NB4 (cell line): ENCODE data around the gene PSPC1.
"Not testable (repeated sequence)": the region's sequence is repeated elsewhere in the genome, so short reads cannot be mapped to it uniquely, and the experiment has no call there.

ENCODE experiments used
- DNase-seq: peaks from one replicate; pipeline ENCODE4 v3.0.0; 2010; ENCODE audit warnings: low read depth
- H3K4me3 ChIP-seq: one replicate; pipeline ENCODE4 v1.5.1; 2011; ENCODE audit warnings: mild to moderate bottlenecking, low read depth, low read length, moderate library complexity
- CTCF ChIP-seq: IDR thresholded peaks from one replicate; pipeline ENCODE4 v1.5.1; 2012; ENCODE audit warnings: low read depth, low read length
- MAX ChIP-seq: IDR thresholded peaks from 2 replicates; pipeline ENCODE4 v1.6.1; 2011; ENCODE audit warnings: low read depth, low read length
- MYC ChIP-seq: IDR thresholded peaks from 2 replicates; pipeline ENCODE4 v1.6.1; 2011; ENCODE audit warnings: low read depth, low read length
- POLR2A ChIP-seq: IDR thresholded peaks from 2 replicates; pipeline ENCODE4 v1.6.1; 2011; ENCODE audit warnings: mild to moderate bottlenecking; ENCODE audit not compliant: insufficient read length; ENCODE audit errors: extremely low read depth

Gene PSPC1

GRCh38 chr13:19782727-19783682 is at the start of gene PSPC1:
Gene PSPC1 (minus strand): TSS chr13:19782945. CDS start chr13:19782757, 188 bp downstream.
- DNase-seq, result peak; percentile 96
- TF ChIP-seq MAX (peak; percentile 82), POLR2A (peak; percentile 98), MYC (peak; percentile 83)
- H3K4me3 ChIP-seq, result peak within 1 kb of the TSS; percentile 90

- H3K4me3 ChIP-seq, result no peak overlapping the region
- TF ChIP-seq MAX, result no peak
- TF ChIP-seq POLR2A, result no peak
- TF ChIP-seq MYC, result no peak
- TF ChIP-seq CTCF, result no peak
- DNase-seq, result no peak
Measured at GRCh38 chr13:19822673-19823072, 39.9 kb upstream of the PSPC1 start.

- no peak for TF ChIP-seq MYC
- peak; percentile 84 for TF ChIP-seq CTCF
- TF ChIP-seq MAX, result no peak; the same call in 1 of the 2 replicates
- no peak for TF ChIP-seq POLR2A
- H3K4me3 ChIP-seq, result no peak overlapping the region
- DNase-seq, result peak; percentile 69
Measured at GRCh38 chr13:19818223-19818842, 35.6 kb upstream of the PSPC1 start.

GRCh38 chr13:19817510-19818158 is 34.9 kb upstream of the PSPC1 start:
- TF ChIP-seq POLR2A, result no peak
- TF ChIP-seq CTCF, result no peak
- no peak for TF ChIP-seq MAX
- TF ChIP-seq MYC, result no peak

GRCh38 chr13:19817106-19817505 is 34.4 kb upstream of the PSPC1 start:
- TF ChIP-seq MAX (no peak), POLR2A (no peak), MYC (no peak), CTCF (no peak)
- no peak for DNase-seq
- no peak overlapping the region for H3K4me3 ChIP-seq

More at GRCh38 chr13:19817510-19818158, 34.9 kb upstream of the PSPC1 start:
- no peak overlapping the region for H3K4me3 ChIP-seq
- no peak for DNase-seq

- DNase-seq, H3K4me3 ChIP-seq: not testable (repeated sequence)
Measured at GRCh38 chr13:19815842-19816241, 33.1 kb upstream of the PSPC1 start.
